ENCODE results near the gene TMEM255B. TPM values are rescaled to one million over a fixed set of nuclear protein-coding genes. Genes with fewer than 3 reads are reported as not detected.

Gene TMEM255B
- total RNA-seq, 1 experiment from 2014 or later, result 26.3 TPM

DNA sequence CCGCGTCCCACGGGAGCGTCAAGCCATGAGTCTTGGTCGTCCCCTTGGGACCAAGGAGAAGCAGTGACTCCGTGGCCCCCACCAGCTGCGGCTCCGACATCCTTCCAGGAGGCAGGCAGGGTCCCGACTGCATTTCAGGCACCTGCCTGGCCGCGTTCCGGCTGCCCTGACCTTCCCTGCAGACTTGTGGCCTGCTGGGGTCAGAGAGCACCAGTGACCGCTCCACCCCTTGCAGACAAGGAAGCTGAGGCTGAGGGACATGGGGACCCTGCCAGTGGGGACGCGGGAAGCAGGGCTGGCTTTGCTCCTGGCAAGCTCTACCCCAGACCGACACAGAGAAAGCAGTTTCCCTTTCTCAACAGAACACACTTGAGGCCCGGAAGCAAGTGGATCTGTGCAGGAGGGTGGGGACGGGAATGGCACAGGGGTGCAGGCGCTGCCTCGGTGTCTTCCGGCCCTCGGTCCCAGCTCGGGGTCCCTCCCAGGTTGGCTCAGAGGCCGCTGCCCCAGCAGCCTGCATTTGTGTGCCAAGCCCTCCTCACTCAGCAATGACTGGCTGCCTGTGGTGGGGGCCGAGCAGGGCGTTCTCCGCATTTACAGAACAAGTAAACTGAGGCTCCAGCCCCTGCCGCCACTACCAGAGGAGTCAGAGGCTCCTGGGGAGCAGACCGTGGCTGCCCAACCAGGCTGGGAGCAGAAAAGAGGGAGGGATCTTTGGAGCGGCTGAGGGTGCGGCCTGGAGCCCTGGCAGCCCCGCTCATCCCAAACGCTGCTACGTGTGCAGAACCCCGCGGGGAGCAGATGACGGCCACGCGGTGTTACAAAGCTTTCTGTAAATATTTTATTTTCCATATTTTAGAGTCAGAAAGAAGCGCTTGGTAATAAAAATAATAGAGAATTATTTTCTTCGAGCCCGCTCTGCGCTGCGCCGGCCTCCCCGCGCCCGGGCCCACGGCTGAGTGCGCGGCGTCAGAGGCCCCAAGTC lies 61.0 kb downstream of the TMEM255B start:
- no peak for ATAC-seq
- no TSS peak for BruUV-seq (replicated peaks)

DNA sequence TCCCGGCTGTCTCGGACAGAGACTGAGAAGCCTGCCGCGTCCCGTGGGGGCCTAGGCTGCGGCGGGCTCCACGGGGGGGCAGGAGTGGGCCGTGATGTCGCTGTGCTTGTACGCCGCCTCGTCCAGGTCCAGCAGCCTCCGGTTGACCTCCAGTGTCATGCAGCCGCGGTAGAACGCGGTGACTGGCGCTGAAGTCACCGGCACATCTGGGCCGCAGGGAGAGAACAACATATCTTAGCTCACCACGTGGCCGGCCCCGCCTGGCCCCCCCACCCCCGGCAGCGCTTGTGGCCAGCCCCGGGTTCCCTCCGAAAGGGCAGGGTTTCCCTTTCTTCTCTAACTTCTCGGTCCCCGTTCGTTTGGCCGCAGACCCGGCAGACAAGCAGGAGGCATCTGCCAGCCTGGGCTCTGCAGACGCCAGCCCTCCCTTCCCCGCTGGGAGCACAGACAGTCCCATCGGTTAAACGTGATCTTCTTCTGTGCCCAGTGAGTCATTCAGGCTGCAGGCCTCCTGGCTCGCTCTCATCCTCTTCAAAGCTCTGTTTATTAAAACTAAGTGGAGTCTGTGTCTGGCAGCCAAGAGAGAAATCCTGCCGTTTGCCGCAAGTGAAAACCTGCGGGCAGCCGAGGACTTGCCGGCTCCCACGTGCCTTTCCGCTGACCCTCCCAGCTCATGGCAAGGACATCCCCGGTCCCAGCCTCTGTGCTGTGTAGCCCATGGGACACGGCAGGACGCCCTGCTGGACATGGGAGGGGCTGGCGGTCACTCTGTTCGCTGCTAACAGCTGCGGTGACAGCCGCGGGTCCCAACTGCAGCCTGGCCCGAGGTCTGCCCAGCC lies 62.0 kb downstream of the TMEM255B start:
- BruUV-seq (replicated peaks), result no TSS peak
- DNase-seq (ENCODE audit: low read depth, low spot score) (no peak), ATAC-seq (peak; percentile 59)
- Histone ChIP-seq H3K36me3 (ENCODE audit: control insufficient read depth, insufficient read depth, low read length) (no peaks in the 10 kb centered on the region; the same call in 1 of the 2 replicates), H3K4me1 (ENCODE audit: control insufficient read depth, insufficient read depth, low read length) (peaks cover 16% of the 10 kb centered on the region), H3K27ac (ENCODE audit: low read length) (peak overlapping the region; percentile 61; the same call in 1 of the 2 replicates), H3K9me3 (ENCODE audit: control insufficient read depth, insufficient read depth, low read depth, low read length) (no peaks in the 10 kb centered on the region), H3K4me3 (ENCODE audit: low read depth in 2 of 2, low read length in 2 of 2) (no peak overlapping the region), H3K27me3 (ENCODE audit: control insufficient read depth, insufficient read depth, low read length) (no peaks in the 10 kb centered on the region)
- in situ Hi-C loops (cut with HindIII; ENCODE audit: low pct_unique_long_range_greater_than_20kb, low sequenced_read_pairs), result no loop called here
- CTCF ChIA-PET, result no interaction called here
- intact Hi-C loops (cut with micrococcal nuclease; ENCODE audit: unreplicated experiment), result no loop called here
- no peak for TF ChIP-seq SIN3A (IDR thresholded peaks at IDR 0.05; ENCODE audit: borderline replicate concordance, insufficient read depth, low read depth, low read length)
- TF ChIP-seq, protein P1, sequence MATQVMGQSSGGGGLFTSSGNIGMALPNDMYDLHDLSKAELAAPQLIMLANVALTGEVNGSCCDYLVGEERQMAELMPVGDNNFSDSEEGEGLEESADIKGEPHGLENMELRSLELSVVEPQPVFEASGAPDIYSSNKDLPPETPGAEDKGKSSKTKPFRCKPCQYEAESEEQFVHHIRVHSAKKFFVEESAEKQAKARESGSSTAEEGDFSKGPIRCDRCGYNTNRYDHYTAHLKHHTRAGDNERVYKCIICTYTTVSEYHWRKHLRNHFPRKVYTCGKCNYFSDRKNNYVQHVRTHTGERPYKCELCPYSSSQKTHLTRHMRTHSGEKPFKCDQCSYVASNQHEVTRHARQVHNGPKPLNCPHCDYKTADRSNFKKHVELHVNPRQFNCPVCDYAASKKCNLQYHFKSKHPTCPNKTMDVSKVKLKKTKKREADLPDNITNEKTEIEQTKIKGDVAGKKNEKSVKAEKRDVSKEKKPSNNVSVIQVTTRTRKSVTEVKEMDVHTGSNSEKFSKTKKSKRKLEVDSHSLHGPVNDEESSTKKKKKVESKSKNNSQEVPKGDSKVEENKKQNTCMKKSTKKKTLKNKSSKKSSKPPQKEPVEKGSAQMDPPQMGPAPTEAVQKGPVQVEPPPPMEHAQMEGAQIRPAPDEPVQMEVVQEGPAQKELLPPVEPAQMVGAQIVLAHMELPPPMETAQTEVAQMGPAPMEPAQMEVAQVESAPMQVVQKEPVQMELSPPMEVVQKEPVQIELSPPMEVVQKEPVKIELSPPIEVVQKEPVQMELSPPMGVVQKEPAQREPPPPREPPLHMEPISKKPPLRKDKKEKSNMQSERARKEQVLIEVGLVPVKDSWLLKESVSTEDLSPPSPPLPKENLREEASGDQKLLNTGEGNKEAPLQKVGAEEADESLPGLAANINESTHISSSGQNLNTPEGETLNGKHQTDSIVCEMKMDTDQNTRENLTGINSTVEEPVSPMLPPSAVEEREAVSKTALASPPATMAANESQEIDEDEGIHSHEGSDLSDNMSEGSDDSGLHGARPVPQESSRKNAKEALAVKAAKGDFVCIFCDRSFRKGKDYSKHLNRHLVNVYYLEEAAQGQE (IDR thresholded peaks at IDR 0.05; ENCODE audit: insufficient read depth in 1 of 2, low read depth in 2 of 2, low read length in 1 of 2), result no peak
- no peak for TF ChIP-seq POLR2AphosphoS5 (IDR thresholded peaks at IDR 0.05; ENCODE audit: low read depth, low read length)
- TF ChIP-seq, protein P2, sequence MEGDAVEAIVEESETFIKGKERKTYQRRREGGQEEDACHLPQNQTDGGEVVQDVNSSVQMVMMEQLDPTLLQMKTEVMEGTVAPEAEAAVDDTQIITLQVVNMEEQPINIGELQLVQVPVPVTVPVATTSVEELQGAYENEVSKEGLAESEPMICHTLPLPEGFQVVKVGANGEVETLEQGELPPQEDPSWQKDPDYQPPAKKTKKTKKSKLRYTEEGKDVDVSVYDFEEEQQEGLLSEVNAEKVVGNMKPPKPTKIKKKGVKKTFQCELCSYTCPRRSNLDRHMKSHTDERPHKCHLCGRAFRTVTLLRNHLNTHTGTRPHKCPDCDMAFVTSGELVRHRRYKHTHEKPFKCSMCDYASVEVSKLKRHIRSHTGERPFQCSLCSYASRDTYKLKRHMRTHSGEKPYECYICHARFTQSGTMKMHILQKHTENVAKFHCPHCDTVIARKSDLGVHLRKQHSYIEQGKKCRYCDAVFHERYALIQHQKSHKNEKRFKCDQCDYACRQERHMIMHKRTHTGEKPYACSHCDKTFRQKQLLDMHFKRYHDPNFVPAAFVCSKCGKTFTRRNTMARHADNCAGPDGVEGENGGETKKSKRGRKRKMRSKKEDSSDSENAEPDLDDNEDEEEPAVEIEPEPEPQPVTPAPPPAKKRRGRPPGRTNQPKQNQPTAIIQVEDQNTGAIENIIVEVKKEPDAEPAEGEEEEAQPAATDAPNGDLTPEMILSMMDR (IDR thresholded peaks at IDR 0.05), result no peak
- TF ChIP-seq TCF7L2 (IDR thresholded peaks at IDR 0.05; ENCODE audit: low read depth, low read length), result no peak
- POLR2A ChIA-PET, result no interaction called here

More for the DNA sequence above, 61.0 kb downstream of the TMEM255B start:
- no peak overlapping the region for H3K4me3 ChIP-seq (ENCODE audit: low read depth in 2 of 2, low read length in 2 of 2)
- no peak overlapping the region for H3K27ac ChIP-seq (ENCODE audit: low read length)
- H3K9me3 ChIP-seq (ENCODE audit: control insufficient read depth, insufficient read depth, low read depth, low read length), result no peaks in the 10 kb centered on the region
- H3K36me3 ChIP-seq (ENCODE audit: control insufficient read depth, insufficient read depth, low read length), result peaks cover 3% of the 10 kb centered on the region; the same call in 1 of the 2 replicates
- ChIA-PET CTCF (no interaction called here), POLR2A (no interaction called here)
- TF ChIP-seq, protein P2 (IDR thresholded peaks at IDR 0.05), result no peak
- TF ChIP-seq TCF7L2 (IDR thresholded peaks at IDR 0.05; ENCODE audit: low read depth, low read length) (no peak), SIN3A (IDR thresholded peaks at IDR 0.05; ENCODE audit: borderline replicate concordance, insufficient read depth, low read depth, low read length) (no peak), POLR2AphosphoS5 (IDR thresholded peaks at IDR 0.05; ENCODE audit: low read depth, low read length) (no peak)
- TF ChIP-seq, protein P1 (IDR thresholded peaks at IDR 0.05; ENCODE audit: insufficient read depth in 1 of 2, low read depth in 2 of 2, low read length in 1 of 2), result no peak
- no peak for DNase-seq (ENCODE audit: low read depth, low spot score)
- in situ Hi-C loops (cut with HindIII; ENCODE audit: low pct_unique_long_range_greater_than_20kb, low sequenced_read_pairs) (no loop called here), intact Hi-C loops (cut with micrococcal nuclease; ENCODE audit: unreplicated experiment) (no loop called here)
- H3K27me3 ChIP-seq (ENCODE audit: control insufficient read depth, insufficient read depth, low read length), result no peaks in the 10 kb centered on the region
- peaks cover 16% of the 10 kb centered on the region for H3K4me1 ChIP-seq (ENCODE audit: control insufficient read depth, insufficient read depth, low read length)

Data from Panc1 (cell line).